ENCODE measurements around the gene STAP1. TPM values are rescaled to one million over a fixed set of nuclear protein-coding genes. Genes with fewer than 3 reads are reported as not detected.
A peak's percentile ranks its signal among the peaks of the same experiment; 100 is the strongest.
"Not testable (repeated sequence)": the region's sequence is repeated elsewhere in the genome, so short reads cannot be mapped to it uniquely, and the experiment has no call there.

Gene STAP1
- total and polyA plus RNA-seq, 2 experiments from 2014 or later: not detected

DNA sequence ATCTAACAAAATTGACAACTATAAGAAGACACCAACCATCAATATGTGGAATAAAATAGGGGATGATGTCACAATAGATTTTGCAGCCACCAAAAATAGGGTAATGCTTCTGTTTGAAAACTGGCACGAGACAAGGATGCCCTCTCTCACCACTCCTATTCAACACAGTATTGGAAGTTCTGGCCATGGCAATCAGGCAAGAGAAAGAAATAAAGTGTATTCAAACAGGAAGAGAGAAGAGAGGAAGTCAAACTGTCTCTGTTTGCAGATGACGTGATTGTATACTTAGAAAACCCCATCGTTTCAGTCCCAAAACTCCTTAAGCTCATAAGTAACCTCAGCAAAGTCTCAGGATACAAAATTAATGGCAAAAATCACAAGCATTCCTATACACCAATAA is 34.4 kb upstream of the STAP1 start:
- H3F3A ChIP-seq (replicated peaks; ENCODE audit: low read depth); H3K36me3 ChIP-seq (ENCODE audit: insufficient read depth); H2AFZ ChIP-seq; H3K4me1 ChIP-seq (ENCODE audit: insufficient read depth); H4K20me1 ChIP-seq (replicated peaks; ENCODE audit: insufficient read depth); H3K9me2 ChIP-seq (ENCODE audit: insufficient read depth); H3K27me3 ChIP-seq (ENCODE audit: insufficient read depth); H3K9me3 Mint-ChIP-seq; H3K36me3 Mint-ChIP-seq (ENCODE audit: low read depth); H3K4me2 ChIP-seq; H3K4me3 Mint-ChIP-seq; ATAC-seq; H3K4me3 ChIP-seq; H3K27ac Mint-ChIP-seq; H3K27ac ChIP-seq (ENCODE audit: low read depth); H3K27me3 Mint-ChIP-seq (ENCODE audit: insufficient read depth, low read depth, poor library complexity); DNase-seq (ENCODE audit: low spot score); H3K4me1 Mint-ChIP-seq: not testable (repeated sequence)
- peaks cover 46% of the 10 kb centered on the region for H3K79me2 ChIP-seq (replicated peaks; ENCODE audit: insufficient read depth)

DNA sequence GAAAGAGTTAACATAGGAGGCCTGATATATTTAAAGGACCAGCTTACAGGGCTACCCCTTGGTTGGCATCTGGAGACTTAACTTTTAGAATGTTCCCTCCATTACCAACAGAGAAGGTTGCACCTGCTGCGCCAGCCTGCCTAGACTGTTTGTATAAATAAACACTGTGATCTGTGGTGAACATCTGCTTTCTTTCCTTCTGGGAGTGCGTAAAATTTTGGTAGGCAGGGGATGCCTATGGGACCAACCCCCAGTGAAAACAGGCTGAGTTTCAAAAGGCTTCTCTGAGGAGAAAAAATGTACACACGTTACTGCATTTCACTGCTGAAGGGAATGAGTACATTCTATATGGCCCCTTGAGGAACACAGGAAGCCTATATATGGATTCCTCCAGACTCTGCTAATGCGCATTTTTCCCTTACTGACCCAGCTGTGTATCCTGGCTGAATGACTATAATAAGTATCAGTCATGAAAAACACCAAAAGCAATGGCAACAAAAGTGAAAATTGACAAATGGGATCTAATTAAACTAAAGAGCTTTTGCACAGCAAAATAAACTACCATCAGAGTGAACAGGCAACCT is 27.1 kb upstream of the STAP1 start:
- H3K27ac Mint-ChIP-seq: peak overlapping the region; percentile 81
- Histone ChIP-seq H3K4me2 (no peak overlapping the region), H3K36me3 (ENCODE audit: insufficient read depth) (0 out of 2 replicates have a peak, but pooled peaks cover 9% of the 10 kb centered on the region), H3K4me3 (no peak overlapping the region), H3K79me2 (replicated peaks; ENCODE audit: insufficient read depth) (peaks cover 18% of the 10 kb centered on the region; the same call in 1 of the 2 replicates), H3F3A (replicated peaks; ENCODE audit: low read depth) (no peaks in the 10 kb centered on the region), H3K9me2 (ENCODE audit: insufficient read depth) (no peaks in the 10 kb centered on the region), H3K27ac (ENCODE audit: low read depth) (no peak overlapping the region), H4K20me1 (replicated peaks; ENCODE audit: insufficient read depth) (no peaks in the 10 kb centered on the region), H3K4me1 (ENCODE audit: insufficient read depth) (no peaks in the 10 kb centered on the region), H2AFZ (no peak overlapping the region), H3K27me3 (ENCODE audit: insufficient read depth) (no peaks in the 10 kb centered on the region)
- H3K9me3 Mint-ChIP-seq: peaks cover 6% of the 10 kb centered on the region; the same call in 2 of the 3 replicates
- peaks cover 4% of the 10 kb centered on the region; the same call in 2 of the 3 replicates for H3K4me1 Mint-ChIP-seq
- no peak overlapping the region for H3K4me3 Mint-ChIP-seq
- DNase-seq (ENCODE audit: low spot score) (no peak), ATAC-seq (no peak)
- no peaks in the 10 kb centered on the region for H3K27me3 Mint-ChIP-seq (ENCODE audit: insufficient read depth, low read depth, poor library complexity)
- peaks cover 54% of the 10 kb centered on the region for H3K36me3 Mint-ChIP-seq (ENCODE audit: low read depth)
- no peak for TF ChIP-seq CTCF (conservative IDR thresholded peaks at IDR 0.05; ENCODE audit: low read depth in 2 of 2)
- TF ChIP-seq ZNF331 (CRISPR knock-in tag; IDR thresholded peaks at IDR 0.05; ENCODE audit: low read depth): no peak
- no peak for TF ChIP-seq POLR2AphosphoS5 (IDR thresholded peaks at IDR 0.05; ENCODE audit: low read depth)
- TF ChIP-seq CREB1 (CRISPR knock-in tag; IDR thresholded peaks at IDR 0.05; ENCODE audit: low read depth): no peak
- no peak for TF ChIP-seq ZNF114 (CRISPR knock-in tag; IDR thresholded peaks at IDR 0.05)
- TF ChIP-seq JUNB (IDR thresholded peaks at IDR 0.05; ENCODE audit: unreplicated experiment): no peak
- TF ChIP-seq EZH2phosphoT487 (IDR thresholded peaks at IDR 0.05; ENCODE audit: unreplicated experiment): no peak
- TF ChIP-seq, protein P1, sequence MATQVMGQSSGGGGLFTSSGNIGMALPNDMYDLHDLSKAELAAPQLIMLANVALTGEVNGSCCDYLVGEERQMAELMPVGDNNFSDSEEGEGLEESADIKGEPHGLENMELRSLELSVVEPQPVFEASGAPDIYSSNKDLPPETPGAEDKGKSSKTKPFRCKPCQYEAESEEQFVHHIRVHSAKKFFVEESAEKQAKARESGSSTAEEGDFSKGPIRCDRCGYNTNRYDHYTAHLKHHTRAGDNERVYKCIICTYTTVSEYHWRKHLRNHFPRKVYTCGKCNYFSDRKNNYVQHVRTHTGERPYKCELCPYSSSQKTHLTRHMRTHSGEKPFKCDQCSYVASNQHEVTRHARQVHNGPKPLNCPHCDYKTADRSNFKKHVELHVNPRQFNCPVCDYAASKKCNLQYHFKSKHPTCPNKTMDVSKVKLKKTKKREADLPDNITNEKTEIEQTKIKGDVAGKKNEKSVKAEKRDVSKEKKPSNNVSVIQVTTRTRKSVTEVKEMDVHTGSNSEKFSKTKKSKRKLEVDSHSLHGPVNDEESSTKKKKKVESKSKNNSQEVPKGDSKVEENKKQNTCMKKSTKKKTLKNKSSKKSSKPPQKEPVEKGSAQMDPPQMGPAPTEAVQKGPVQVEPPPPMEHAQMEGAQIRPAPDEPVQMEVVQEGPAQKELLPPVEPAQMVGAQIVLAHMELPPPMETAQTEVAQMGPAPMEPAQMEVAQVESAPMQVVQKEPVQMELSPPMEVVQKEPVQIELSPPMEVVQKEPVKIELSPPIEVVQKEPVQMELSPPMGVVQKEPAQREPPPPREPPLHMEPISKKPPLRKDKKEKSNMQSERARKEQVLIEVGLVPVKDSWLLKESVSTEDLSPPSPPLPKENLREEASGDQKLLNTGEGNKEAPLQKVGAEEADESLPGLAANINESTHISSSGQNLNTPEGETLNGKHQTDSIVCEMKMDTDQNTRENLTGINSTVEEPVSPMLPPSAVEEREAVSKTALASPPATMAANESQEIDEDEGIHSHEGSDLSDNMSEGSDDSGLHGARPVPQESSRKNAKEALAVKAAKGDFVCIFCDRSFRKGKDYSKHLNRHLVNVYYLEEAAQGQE (IDR thresholded peaks at IDR 0.05; ENCODE audit: unreplicated experiment): no peak
- no peak for TF ChIP-seq STAT1 (IDR thresholded peaks at IDR 0.05; ENCODE audit: unreplicated experiment)
- TF ChIP-seq ZNF462 (CRISPR knock-in tag; IDR thresholded peaks at IDR 0.05): no peak
- TF ChIP-seq NANOG (IDR thresholded peaks at IDR 0.05; ENCODE audit: borderline replicate concordance): no peak
